Panc1 (cell line): ENCODE measurements around the gene LIPN.

Experiments
- CTCF ChIP-seq: fragments of 450-650 bp; IDR thresholded peaks from 2 replicates; pipeline ENCODE4 v1.5.1; 2017; ENCODE audit warnings: mild to moderate bottlenecking
- POLR2AphosphoS5 ChIP-seq: IDR thresholded peaks from 2 replicates; pipeline ENCODE4 v1.6.1; 2012; ENCODE audit warnings: mild to moderate bottlenecking, low read depth, low read length, moderate library complexity
- REST ChIP-seq, 2 experiments: IDR thresholded peaks; 2 replicates each; pipeline ENCODE4 v1.6.1; 2011 to 2012; ENCODE audit warnings: low read depth in 2 of 2, control low read depth in 1 of 2, low read length in 1 of 2, mild to moderate bottlenecking in 1 of 2, moderate library complexity in 1 of 2; ENCODE audit not compliant: insufficient read depth in 1 of 2
- SIN3A ChIP-seq: IDR thresholded peaks from 2 replicates; pipeline ENCODE4 v1.6.1; 2012; ENCODE audit warnings: low read depth, mild to moderate bottlenecking, low read length, moderate library complexity, borderline replicate concordance; ENCODE audit not compliant: insufficient read depth
- TCF7L2 ChIP-seq: IDR thresholded peaks from 2 replicates; pipeline ENCODE4 v1.6.1; 2011; ENCODE audit warnings: mild to moderate bottlenecking, low read depth, low read length, inconsistent platforms

- TF ChIP-seq POLR2AphosphoS5 (no peak), CTCF (no peak), TCF7L2 (no peak), REST (IDR thresholded peaks at IDR 0.05; ENCODE audit: insufficient read depth in 1 of 2, low read depth in 2 of 2, low read length in 1 of 2) (no peak), SIN3A (no peak)
Measured at GRCh38 chr10:88744002-88744401, 15.8 kb upstream of the LIPN start.
